GM12878 (cell line): Measurements from ENCODE around the gene MED13L. TPM values are rescaled to one million over a fixed set of nuclear protein-coding genes. Genes with fewer than 3 reads are reported as not detected.

Source experiments
- ATAC-seq: fragments of 200-7000 bp; cut with Tn5 transposase; 3 replicates; pipeline ENCODE4 v1.9.1; 2020; ENCODE audit warnings: mild to moderate bottlenecking, moderate library complexity
- BruUV-seq: library from RNA; stranded (reverse); fragments of 400-500 nt; replicated peaks from 2 replicates; lab custom pipeline; 2021; lab: Mats Ljungman, UMichigan
- CTCF ChIA-PET: fragments of 300-600 bp; sonication (Branson Sonifier 250); formaldehyde crosslinking; extraction: SDS; loops from one replicate; lab custom pipeline; 2021; ENCODE audit warnings: inconsistent platforms; lab: Yijun Ruan, JAX
- POLR2A ChIA-PET: fragments of 350-600 bp; formaldehyde crosslinking; extraction: SDS; loops from one replicate; lab custom pipeline; 2021; ENCODE audit warnings: inconsistent platforms; lab: Charles Lee
- RAD21 ChIA-PET: fragments of 300-600 bp; sonication (Branson Sonifier 250); formaldehyde crosslinking; loops from one replicate; lab custom pipeline; 2023; ENCODE audit warnings: antibody characterized with exemption; ENCODE audit not compliant: unreplicated experiment; lab: Charles Lee
- SMC1A ChIA-PET: fragments of 300-600 bp; sonication (Branson Sonifier 250); formaldehyde crosslinking; loops from one replicate; lab custom pipeline; 2023; ENCODE audit not compliant: unreplicated experiment, uncharacterized antibody; lab: Charles Lee
- DNase-seq: peaks from one replicate; pipeline ENCODE4 v3.0.0-alpha.2; 2011; ENCODE audit warnings: low read depth, low spot score
- FAIRE-seq: peaks from 3 replicates; lab custom pipeline; 2011; peaks lifted over from hg19 to GRCh38; lab: Jason Lieb, UNC
- H2AFZ ChIP-seq: 2 replicates; pipeline ENCODE4 v1.6.0; 2011; ENCODE audit warnings: low read depth, low read length, control low read depth; ENCODE audit not compliant: control insufficient read depth
- H3K27ac ChIP-seq: 2 replicates; pipeline ENCODE4 v1.5.1; 2011; ENCODE audit warnings: control low read depth; ENCODE audit not compliant: control insufficient read depth, insufficient read depth
- H3K27me3 ChIP-seq, 2 experiments: replicated peaks in 1 of 2; 2 replicates each; pipeline versions ENCODE4 v1.6.0 to v1.6.1; 2011; ENCODE audit warnings: low read length in 1 of 2; ENCODE audit not compliant: control insufficient read depth in 2 of 2, insufficient read depth in 2 of 2
- H3K36me3 ChIP-seq, 2 experiments: 2 replicates each; pipeline ENCODE4 v1.5.1; 2011; ENCODE audit warnings: low read length in 1 of 2; ENCODE audit not compliant: control insufficient read depth in 2 of 2, insufficient read depth in 2 of 2
- H3K4me1 ChIP-seq: 2 replicates; pipeline ENCODE4 v1.6.1; 2011; ENCODE audit warnings: mild to moderate bottlenecking, low read length, moderate library complexity, mixed read lengths; ENCODE audit not compliant: control insufficient read depth, insufficient read depth
- H3K4me2 ChIP-seq: 2 replicates; pipeline ENCODE4 v1.6.0; 2011; ENCODE audit warnings: control low read depth; ENCODE audit not compliant: control insufficient read depth, insufficient read depth
- H3K4me3 ChIP-seq: fragments of 200-600 bp; sonication (generic); 2 replicates; pipeline ENCODE4 v1.5.1; 2016
- H3K79me2 ChIP-seq: 2 replicates; pipeline ENCODE4 v1.6.0; 2011; ENCODE audit warnings: low read length; ENCODE audit not compliant: control insufficient read depth, insufficient read depth
- H3K9ac ChIP-seq: 2 replicates; pipeline ENCODE4 v1.8.0; 2011; ENCODE audit warnings: low read length, control low read depth, mixed read lengths; ENCODE audit not compliant: control insufficient read depth, insufficient read depth
- H3K9me3 ChIP-seq: replicated peaks from 3 replicates; pipeline ENCODE4 v1.5.1; 2011; ENCODE audit warnings: mild to moderate bottlenecking, low read length; ENCODE audit not compliant: control insufficient read depth, insufficient read depth
- H4K20me1 ChIP-seq: 2 replicates; pipeline ENCODE4 v1.6.0; 2011; ENCODE audit not compliant: control insufficient read depth, insufficient read depth
- ASH2L ChIP-seq: fragments of 300-600, 200-600 bp; sonication (generic); IDR thresholded peaks from 2 replicates; pipeline ENCODE4 v1.6.1; 2017; ENCODE audit warnings: low read depth, mild to moderate bottlenecking, borderline replicate concordance
- BACH1 ChIP-seq: fragments of 450-650 bp; IDR thresholded peaks from 2 replicates; pipeline ENCODE4 v1.6.1; 2017; ENCODE audit warnings: mild to moderate bottlenecking, borderline replicate concordance
- BMI1 ChIP-seq: fragments of 450-650 bp; IDR thresholded peaks from 2 replicates; pipeline ENCODE4 v1.6.1; 2016; ENCODE audit warnings: mild to moderate bottlenecking, moderate library complexity, borderline replicate concordance
- FOXM1 ChIP-seq: IDR thresholded peaks from 2 replicates; pipeline ENCODE4 v1.6.1; 2012; ENCODE audit warnings: low read depth, mild to moderate bottlenecking, inconsistent platforms, low read length, moderate library complexity
- MEF2A ChIP-seq: IDR thresholded peaks from 2 replicates; pipeline ENCODE4 v1.6.1; 2011; ENCODE audit warnings: low read depth, mild to moderate bottlenecking, low read length, moderate library complexity; ENCODE audit not compliant: insufficient read depth
- NR2C2 ChIP-seq: IDR thresholded peaks from 2 replicates; pipeline ENCODE4 v1.6.1; 2011; ENCODE audit warnings: borderline replicate concordance, low read depth; ENCODE audit not compliant: control insufficient read depth, insufficient read length
- POLR2A ChIP-seq: IDR thresholded peaks from 2 replicates; pipeline ENCODE4 v1.6.1; 2011; ENCODE audit warnings: low read depth, mild to moderate bottlenecking, low read length
- SP1 ChIP-seq: IDR thresholded peaks from one replicate; pipeline ENCODE4 v1.6.1; 2011; ENCODE audit warnings: low read depth, low read length
- SPI1 ChIP-seq: IDR thresholded peaks from 2 replicates; pipeline ENCODE4 v1.6.1; 2011; ENCODE audit warnings: low read depth, mild to moderate bottlenecking, low read length, moderate library complexity, borderline replicate concordance; ENCODE audit not compliant: insufficient read depth
- TCF3 ChIP-seq: IDR thresholded peaks from 2 replicates; pipeline ENCODE4 v1.6.1; 2012; ENCODE audit warnings: low read depth, mild to moderate bottlenecking, low read length, borderline replicate concordance; ENCODE audit not compliant: insufficient read depth
- ZBTB11 ChIP-seq: fragments of 450-650 bp; formaldehyde crosslinking; IDR thresholded peaks from 2 replicates; pipeline ENCODE4 v1.5.0; 2022; ENCODE audit warnings: mild to moderate bottlenecking, missing genetic modification characterization
- WGBS: methylation state at CpG from one replicate; pipeline ENCODE4 v1.1.6; 2016; ENCODE audit warnings: low lambda C conversion rate; ENCODE audit not compliant: insufficient replicate concordance, insufficient coverage; ENCODE audit errors: missing lambda C conversion rate; 5-methylcytosine and 5-hydroxymethylcytosine counted together
- in situ Hi-C: fragments of 300-500 bp; cut with MboI; formaldehyde crosslinking; loops from 9 replicates; pipeline ENCODE4 v1.14.3; 2018; ENCODE audit warnings: mixed read lengths
- intact Hi-C: fragments of 100-400 bp; cut with micrococcal nuclease; formaldehyde crosslinking; loops from one replicate; pipeline ENCODE4 v1.14.2; 2022; ENCODE audit not compliant: unreplicated experiment
- polyA plus RNA-seq, 11 experiments: library from polyadenylated mRNA; depleted of rRNA in 4 of 11; unstranded in 6 of 11; stranded (reverse) in 5 of 11; fragments of >200 nt; fragmentation: Nextera tagmentation in 4 of 11; fragmentation: Illumina TruSeq in 1 of 11; extraction: Ambion mirVana in 4 of 11; extraction: Trizol in 1 of 11; gene quantifications; 1 replicate in 1 of 11; 2 replicates in 10 of 11; pipeline versions ENCODE4 v1.2.1 to v1.2.3, GENCODE V29; 2011 to 2016; ENCODE audit warnings: inconsistent platforms in 2 of 11, missing spikeins in 2 of 11, low read depth in 1 of 11
- total RNA-seq, 4 experiments: library from RNA; depleted of rRNA in 3 of 4; stranded (reverse); fragments of >200 nt in 3 of 4; fragmentation: Illumina TruSeq in 1 of 4; extraction: Trizol in 1 of 4; gene quantifications; 2 replicates each; pipeline versions ENCODE4 v1.2.1 to v1.2.3, GENCODE V29; 2013 to 2021
- TF ChIP-seq, protein P1 (sequence below): fragments of 450-650 bp; IDR thresholded peaks from 2 replicates; pipeline ENCODE4 v1.6.1; 2017; ENCODE audit warnings: mild to moderate bottlenecking, moderate library complexity
- TF ChIP-seq, protein P2 (sequence below): IDR thresholded peaks from 2 replicates; pipeline ENCODE4 v1.6.1; 2012; ENCODE audit warnings: mild to moderate bottlenecking, low read depth, low read length

MED13L gene
- total and polyA plus RNA-seq, 10 of the 15 experiments (the other 5 are each of a cell fraction or from before 2014, with no cell fraction given) = 3.7 to 30.1 (median 9.1) TPM

DNA sequence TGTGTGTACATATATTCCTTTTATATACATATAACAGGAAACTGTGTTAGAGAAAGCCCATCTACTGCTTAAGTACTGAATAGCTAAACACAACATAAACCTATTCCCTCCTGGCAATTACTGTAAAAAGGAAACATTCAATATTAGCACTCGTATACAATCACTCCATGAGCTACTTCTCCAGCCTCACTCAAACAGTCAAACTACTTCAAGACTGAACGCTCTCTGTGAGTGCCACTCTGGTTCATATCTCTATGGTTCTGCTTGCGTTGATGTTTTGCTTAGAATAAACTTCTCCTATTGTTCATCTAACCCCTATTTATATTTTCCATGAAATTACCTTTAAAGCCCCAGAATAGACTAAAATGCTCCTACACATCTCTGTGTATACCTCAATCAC lies 243.7 kb downstream of the MED13L start:
- POLR2A ChIA-PET = no interaction called here
- ATAC-seq (no peak), FAIRE-seq (no peak), DNase-seq (no peak)
- RAD21 ChIA-PET = interaction anchor here (0.6 kb wide), 1 partner anchor 104 kb away, joined by 3 read pairs; no protein-coding TSS in a partner anchor
- Histone ChIP-seq H3K27ac (no peak overlapping the region), H4K20me1 (no peaks in the 10 kb centered on the region), H3K79me2 (no peaks in the 10 kb centered on the region), H3K4me2 (no peak overlapping the region), H3K36me3 (no peaks in the 10 kb centered on the region), H3K9me3 (no peaks in the 10 kb centered on the region), H2AFZ (no peak overlapping the region), H3K27me3 (no peaks in the 10 kb centered on the region), H3K9ac (no peak overlapping the region), H3K4me3 (no peak overlapping the region), H3K4me1 (no peaks in the 10 kb centered on the region)
- CTCF ChIA-PET = interaction anchor here (0.6 kb wide), 1 partner anchor 778 kb away, joined by 4 read pairs; no protein-coding TSS in a partner anchor
- in situ Hi-C loops (no loop called here), intact Hi-C loops (no loop called here)
- SMC1A ChIA-PET = no interaction called here
- no peak for TF ChIP-seq TCF3
- no peak for TF ChIP-seq ZBTB11 (CRISPR knock-in tag)
- TF ChIP-seq, protein P1, sequence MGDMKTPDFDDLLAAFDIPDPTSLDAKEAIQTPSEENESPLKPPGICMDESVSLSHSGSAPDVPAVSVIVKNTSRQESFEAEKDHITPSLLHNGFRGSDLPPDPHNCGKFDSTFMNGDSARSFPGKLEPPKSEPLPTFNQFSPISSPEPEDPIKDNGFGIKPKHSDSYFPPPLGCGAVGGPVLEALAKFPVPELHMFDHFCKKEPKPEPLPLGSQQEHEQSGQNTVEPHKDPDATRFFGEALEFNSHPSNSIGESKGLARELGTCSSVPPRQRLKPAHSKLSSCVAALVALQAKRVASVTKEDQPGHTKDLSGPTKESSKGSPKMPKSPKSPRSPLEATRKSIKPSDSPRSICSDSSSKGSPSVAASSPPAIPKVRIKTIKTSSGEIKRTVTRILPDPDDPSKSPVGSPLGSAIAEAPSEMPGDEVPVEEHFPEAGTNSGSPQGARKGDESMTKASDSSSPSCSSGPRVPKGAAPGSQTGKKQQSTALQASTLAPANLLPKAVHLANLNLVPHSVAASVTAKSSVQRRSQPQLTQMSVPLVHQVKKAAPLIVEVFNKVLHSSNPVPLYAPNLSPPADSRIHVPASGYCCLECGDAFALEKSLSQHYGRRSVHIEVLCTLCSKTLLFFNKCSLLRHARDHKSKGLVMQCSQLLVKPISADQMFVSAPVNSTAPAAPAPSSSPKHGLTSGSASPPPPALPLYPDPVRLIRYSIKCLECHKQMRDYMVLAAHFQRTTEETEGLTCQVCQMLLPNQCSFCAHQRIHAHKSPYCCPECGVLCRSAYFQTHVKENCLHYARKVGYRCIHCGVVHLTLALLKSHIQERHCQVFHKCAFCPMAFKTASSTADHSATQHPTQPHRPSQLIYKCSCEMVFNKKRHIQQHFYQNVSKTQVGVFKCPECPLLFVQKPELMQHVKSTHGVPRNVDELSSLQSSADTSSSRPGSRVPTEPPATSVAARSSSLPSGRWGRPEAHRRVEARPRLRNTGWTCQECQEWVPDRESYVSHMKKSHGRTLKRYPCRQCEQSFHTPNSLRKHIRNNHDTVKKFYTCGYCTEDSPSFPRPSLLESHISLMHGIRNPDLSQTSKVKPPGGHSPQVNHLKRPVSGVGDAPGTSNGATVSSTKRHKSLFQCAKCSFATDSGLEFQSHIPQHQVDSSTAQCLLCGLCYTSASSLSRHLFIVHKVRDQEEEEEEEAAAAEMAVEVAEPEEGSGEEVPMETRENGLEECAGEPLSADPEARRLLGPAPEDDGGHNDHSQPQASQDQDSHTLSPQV = no peak
- TF ChIP-seq FOXM1 = no peak
- TF ChIP-seq MEF2A = no peak
- no peak for TF ChIP-seq ASH2L
- TF ChIP-seq NR2C2 = no peak
- no peak for TF ChIP-seq SP1
- no peak for TF ChIP-seq SPI1
- TF ChIP-seq BACH1 = no peak
- TF ChIP-seq POLR2A = no peak
- TF ChIP-seq BMI1 = no peak
- TF ChIP-seq, protein P2, sequence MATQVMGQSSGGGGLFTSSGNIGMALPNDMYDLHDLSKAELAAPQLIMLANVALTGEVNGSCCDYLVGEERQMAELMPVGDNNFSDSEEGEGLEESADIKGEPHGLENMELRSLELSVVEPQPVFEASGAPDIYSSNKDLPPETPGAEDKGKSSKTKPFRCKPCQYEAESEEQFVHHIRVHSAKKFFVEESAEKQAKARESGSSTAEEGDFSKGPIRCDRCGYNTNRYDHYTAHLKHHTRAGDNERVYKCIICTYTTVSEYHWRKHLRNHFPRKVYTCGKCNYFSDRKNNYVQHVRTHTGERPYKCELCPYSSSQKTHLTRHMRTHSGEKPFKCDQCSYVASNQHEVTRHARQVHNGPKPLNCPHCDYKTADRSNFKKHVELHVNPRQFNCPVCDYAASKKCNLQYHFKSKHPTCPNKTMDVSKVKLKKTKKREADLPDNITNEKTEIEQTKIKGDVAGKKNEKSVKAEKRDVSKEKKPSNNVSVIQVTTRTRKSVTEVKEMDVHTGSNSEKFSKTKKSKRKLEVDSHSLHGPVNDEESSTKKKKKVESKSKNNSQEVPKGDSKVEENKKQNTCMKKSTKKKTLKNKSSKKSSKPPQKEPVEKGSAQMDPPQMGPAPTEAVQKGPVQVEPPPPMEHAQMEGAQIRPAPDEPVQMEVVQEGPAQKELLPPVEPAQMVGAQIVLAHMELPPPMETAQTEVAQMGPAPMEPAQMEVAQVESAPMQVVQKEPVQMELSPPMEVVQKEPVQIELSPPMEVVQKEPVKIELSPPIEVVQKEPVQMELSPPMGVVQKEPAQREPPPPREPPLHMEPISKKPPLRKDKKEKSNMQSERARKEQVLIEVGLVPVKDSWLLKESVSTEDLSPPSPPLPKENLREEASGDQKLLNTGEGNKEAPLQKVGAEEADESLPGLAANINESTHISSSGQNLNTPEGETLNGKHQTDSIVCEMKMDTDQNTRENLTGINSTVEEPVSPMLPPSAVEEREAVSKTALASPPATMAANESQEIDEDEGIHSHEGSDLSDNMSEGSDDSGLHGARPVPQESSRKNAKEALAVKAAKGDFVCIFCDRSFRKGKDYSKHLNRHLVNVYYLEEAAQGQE = no peak
- 62% methylated on average over 3 of the region's 3 CpGs for WGBS
- BruUV-seq = no TSS peak
